Measurements from ENCODE around the gene HOXA3.

DNA sequence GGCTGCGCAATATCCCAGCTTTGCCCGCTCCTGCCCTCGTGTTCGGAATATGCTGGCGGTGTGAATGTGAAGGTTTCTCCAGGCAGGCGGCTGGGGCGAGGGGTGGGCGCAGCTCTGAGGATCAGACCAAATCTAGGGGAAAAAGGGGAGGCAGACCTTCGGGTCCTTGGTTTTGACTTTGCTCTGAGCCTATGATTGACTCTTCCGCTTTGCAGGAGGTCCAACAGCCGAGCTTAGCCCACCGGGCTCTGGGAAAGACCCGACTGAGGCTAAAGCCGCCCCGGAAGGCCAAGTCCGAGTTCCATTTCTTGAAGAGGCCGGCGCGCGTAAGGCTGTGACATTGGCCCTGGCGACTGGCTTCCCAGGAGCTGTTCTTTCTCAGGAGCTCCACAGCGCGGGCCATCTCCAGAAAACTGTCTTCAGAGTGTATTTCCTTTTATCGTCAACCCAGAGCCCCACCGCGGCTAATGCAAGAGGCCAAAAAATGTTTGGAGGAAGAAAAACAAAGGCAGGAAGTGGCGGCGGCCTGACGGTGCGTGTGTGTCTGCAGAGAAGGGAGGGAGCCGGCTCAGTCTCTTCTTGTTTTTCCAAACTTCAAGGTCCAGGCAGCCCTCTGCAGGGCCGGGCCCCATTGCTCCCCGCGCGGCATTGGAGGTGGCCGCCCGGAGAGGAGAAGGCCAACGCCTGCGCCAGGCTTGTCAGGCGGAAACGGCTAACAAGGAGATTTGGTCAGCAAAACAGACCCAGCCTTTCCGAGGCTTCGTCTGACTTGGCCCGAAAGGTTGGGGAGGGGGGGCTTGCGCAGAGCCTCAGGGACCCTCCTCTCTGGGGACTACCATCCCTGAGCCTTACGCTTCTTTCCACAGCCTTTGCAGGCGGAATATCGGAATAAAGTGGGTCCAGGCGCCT lies 36.3 kb upstream of the HOXA3 start:
- TF ChIP-seq CTCF (IDR thresholded peaks at IDR 0.05; ENCODE audit: low read length), result no peak
- TF ChIP-seq EZH2phosphoT487 (IDR thresholded peaks at IDR 0.05; ENCODE audit: low read length), result no peak

Measured in MM.1S (cell line).